A172 (cell line): ENCODE data around the gene SKI. TPM values are rescaled to one million over a fixed set of nuclear protein-coding genes. Genes with fewer than 3 reads are reported as not detected.

Source experiments
- DNase-seq: peaks from one replicate; pipeline ENCODE4 v3.0.0-alpha.2; 2015; ENCODE audit warnings: low spot score
- total RNA-seq: library from RNA; depleted of rRNA; stranded (reverse); fragments of >200 nt; shearing (Covaris generic); gene quantifications from 2 replicates; pipeline ENCODE4 v1.2.3, GENCODE V29; 2014

The SKI gene
- total RNA-seq, 1 experiment from 2014 or later: 14.8 TPM

- DNase-seq: no peak
Observed at GRCh38 chr1:2306151-2306978, 78.2 kb downstream of the SKI start.

- no peak for DNase-seq
Observed at GRCh38 chr1:2307064-2307605, 79.0 kb downstream of the SKI start.

GRCh38 chr1:2307972-2308371 is 79.9 kb downstream of the SKI start:
- no peak for DNase-seq

- DNase-seq: no peak
Observed at GRCh38 chr1:2308844-2309243, 80.7 kb downstream of the SKI start.

GRCh38 chr1:2310332-2311183 is 82.4 kb downstream of the SKI start:
- no peak for DNase-seq

GRCh38 chr1:2311184-2312032 is 83.3 kb downstream of the SKI start:
- DNase-seq: no peak

- DNase-seq: no peak
Observed at GRCh38 chr1:2312160-2312514, 84.0 kb downstream of the SKI start.

- DNase-seq: no peak
Observed at GRCh38 chr1:2312515-2313301, 84.6 kb downstream of the SKI start.

- no peak for DNase-seq
Observed at GRCh38 chr1:2313651-2314261, 85.6 kb downstream of the SKI start.

GRCh38 chr1:2314273-2314802 is 86.2 kb downstream of the SKI start:
- DNase-seq: peak; percentile 26

- no peak for DNase-seq
Observed at GRCh38 chr1:2314803-2315673, 86.9 kb downstream of the SKI start.

- no peak for DNase-seq
Observed at GRCh38 chr1:2315674-2316450, 87.7 kb downstream of the SKI start.

GRCh38 chr1:2316451-2316961 is 88.4 kb downstream of the SKI start:
- no peak for DNase-seq

- no peak for DNase-seq
Observed at GRCh38 chr1:2317230-2318065, 89.3 kb downstream of the SKI start.

- no peak for DNase-seq
Observed at GRCh38 chr1:2318314-2319278, 90.5 kb downstream of the SKI start.

GRCh38 chr1:2319291-2319690 is 91.2 kb downstream of the SKI start:
- no peak for DNase-seq
